GM13977 (cell line): ENCODE data around the gene NMNAT1.
"Not testable (repeated sequence)": the region's sequence is repeated elsewhere in the genome, so short reads cannot be mapped to it uniquely, and the experiment has no call there.

ENCODE experiments used
- DNase-seq: peaks from one replicate; pipeline ENCODE4 v3.0.0; 2012; ENCODE audit warnings: low spot score
- CTCF ChIP-seq: IDR thresholded peaks from 2 replicates; pipeline ENCODE4 v1.5.1; 2012; ENCODE audit warnings: mild to moderate bottlenecking, control low read depth; ENCODE audit not compliant: insufficient read depth; ENCODE audit errors: extremely low read depth, missing control alignments
- in situ Hi-C: fragments of 300-500 bp; cut with MboI; formaldehyde crosslinking; loops from one replicate; pipeline ENCODE4 v1.12.0; 2022; ENCODE audit warnings: low sequenced_read_pairs, low pct_unique_long_range_greater_than_20kb, mixed read lengths, inconsistent platforms; ENCODE audit not compliant: unreplicated experiment

Gene NMNAT1

GRCh38 chr1:10007169-10007568 lies 63.9 kb downstream of the NMNAT1 start:
- DNase-seq, result no peak
- no peak for TF ChIP-seq CTCF
- in situ Hi-C loops, result no loop called here

GRCh38 chr1:10014016-10014415 lies 70.7 kb downstream of the NMNAT1 start:
- in situ Hi-C loops, result no loop called here
- TF ChIP-seq CTCF, result no peak
- no peak for DNase-seq

GRCh38 chr1:10019561-10019960 lies 76.3 kb downstream of the NMNAT1 start:
- in situ Hi-C loops, result no loop called here
- DNase-seq, result no peak
- no peak for TF ChIP-seq CTCF

- DNase-seq, result no peak
- in situ Hi-C loops, result no loop called here
- no peak for TF ChIP-seq CTCF
Measured at GRCh38 chr1:10020086-10020485, 76.8 kb downstream of the NMNAT1 start.

GRCh38 chr1:10020678-10021077 lies 77.4 kb downstream of the NMNAT1 start:
- DNase-seq, in situ Hi-C loops: not testable (repeated sequence)

- in situ Hi-C loops, DNase-seq: not testable (repeated sequence)
Measured at GRCh38 chr1:10021992-10022391, 78.7 kb downstream of the NMNAT1 start.

GRCh38 chr1:10022656-10023055 lies 79.4 kb downstream of the NMNAT1 start:
- DNase-seq, result no peak
- TF ChIP-seq CTCF, result no peak
- in situ Hi-C loops, result no loop called here

GRCh38 chr1:10025354-10025753 lies 82.1 kb downstream of the NMNAT1 start:
- TF ChIP-seq CTCF, result no peak
- in situ Hi-C loops, result no loop called here
- DNase-seq, result no peak
